Measurements from ENCODE around the gene ARMC5. TPM values are rescaled to one million over a fixed set of nuclear protein-coding genes. Genes with fewer than 3 reads are reported as not detected.
"Not testable (repeated sequence)": the region's sequence is repeated elsewhere in the genome, so short reads cannot be mapped to it uniquely, and the experiment has no call there.

ARMC5 gene
- total RNA-seq, 1 experiment from 2014 or later, result 7.6 TPM

DNA sequence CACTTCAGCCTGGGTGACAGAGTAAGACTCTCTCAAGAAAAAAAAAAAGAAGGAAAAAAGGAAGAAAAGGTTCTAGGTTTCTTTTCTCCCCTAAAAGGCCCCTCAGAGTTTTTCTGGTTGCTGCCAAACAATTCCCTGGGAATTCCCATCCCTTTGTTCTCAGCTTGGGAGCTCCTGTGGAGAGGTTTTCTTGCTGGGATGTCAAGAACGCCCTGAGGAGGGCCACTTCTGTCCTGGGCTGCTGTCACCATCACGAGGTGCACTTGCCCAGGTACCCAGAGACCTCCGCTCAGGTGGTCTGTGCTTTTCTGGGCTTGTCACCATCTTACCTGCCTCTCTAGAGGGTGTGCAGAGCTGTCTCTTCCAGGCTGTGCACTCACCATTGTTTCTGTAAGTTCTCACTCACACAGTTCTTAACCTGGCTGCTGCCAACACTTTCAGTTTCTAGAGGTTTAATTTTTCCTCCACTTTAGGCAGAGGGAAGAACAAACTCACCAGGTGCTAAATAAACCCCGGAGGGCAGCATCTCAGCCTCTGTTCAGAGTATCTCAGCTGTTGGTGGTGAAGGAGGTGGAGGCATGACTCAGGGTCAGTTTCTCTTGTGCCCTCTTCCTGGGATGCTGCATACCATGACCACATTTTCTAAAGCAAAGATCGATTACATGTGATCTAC is 28.8 kb upstream of the ARMC5 start:
- in situ Hi-C loops (cut with HindIII; ENCODE audit: low sequenced_read_pairs), result no loop called here
- DNase-seq (ENCODE audit: low spot score), result peak; percentile 11

- no peak for DNase-seq (ENCODE audit: low spot score)
- in situ Hi-C loops (cut with HindIII; ENCODE audit: low sequenced_read_pairs), result no loop called here
Observed at GRCh38 chr16:31435341-31436220, 23.7 kb upstream of the ARMC5 start.

- no peak for DNase-seq (ENCODE audit: low spot score)
- in situ Hi-C loops (cut with HindIII; ENCODE audit: low sequenced_read_pairs), result no loop called here
Observed at GRCh38 chr16:31436221-31437045, 22.9 kb upstream of the ARMC5 start.

GRCh38 chr16:31438414-31438813 is 20.9 kb upstream of the ARMC5 start:
- in situ Hi-C loops (cut with HindIII; ENCODE audit: low sequenced_read_pairs), result no loop called here
- DNase-seq (ENCODE audit: low spot score), result peak; percentile 83

- DNase-seq (ENCODE audit: low spot score); in situ Hi-C loops (cut with HindIII; ENCODE audit: low sequenced_read_pairs): not testable (repeated sequence)
Observed at GRCh38 chr16:31439023-31439422, 20.3 kb upstream of the ARMC5 start.

DNA sequence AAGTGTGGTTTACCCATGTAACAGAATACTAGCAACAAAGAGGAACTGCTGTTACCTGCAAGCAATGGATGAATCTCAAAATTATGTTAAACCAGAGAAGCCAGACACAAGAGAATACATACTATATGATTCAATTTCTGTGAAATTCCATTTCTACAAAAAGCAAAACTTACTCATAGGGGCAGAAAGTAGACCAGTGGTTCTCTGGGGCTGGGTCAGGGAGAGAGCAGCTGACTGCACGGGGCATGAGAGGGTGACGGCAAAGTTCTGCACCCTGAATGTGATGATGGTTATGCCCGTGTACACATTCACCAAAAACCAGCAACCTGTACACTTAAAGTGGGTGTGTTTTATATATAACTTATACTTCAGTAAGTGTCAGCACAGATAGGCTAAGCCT is 19.8 kb upstream of the ARMC5 start:
- no peak for DNase-seq (ENCODE audit: low spot score)
- in situ Hi-C loops (cut with HindIII; ENCODE audit: low sequenced_read_pairs), result no loop called here

- in situ Hi-C loops (cut with HindIII; ENCODE audit: low sequenced_read_pairs), result no loop called here
Observed at GRCh38 chr16:31440516-31441184, 18.7 kb upstream of the ARMC5 start.

DNA sequence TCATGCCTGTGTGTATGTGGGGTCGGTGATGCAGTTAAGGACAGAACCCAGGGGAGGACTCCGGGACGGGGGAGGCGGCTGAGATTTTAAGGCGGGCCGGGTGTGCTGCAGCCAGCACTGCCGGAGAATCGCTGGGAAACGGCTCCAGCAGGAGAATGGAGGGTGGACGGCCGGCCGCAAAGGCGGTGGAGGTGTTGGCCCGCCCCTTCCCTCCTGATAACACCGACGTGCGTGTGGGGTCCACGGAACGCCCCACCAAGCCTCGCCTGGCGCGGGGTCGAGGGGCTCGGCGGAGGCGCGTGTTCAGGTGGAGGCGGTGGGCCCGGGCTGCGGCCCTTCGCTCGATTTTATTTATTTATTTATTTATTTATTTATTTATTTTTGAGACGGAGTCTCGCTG is 17.3 kb upstream of the ARMC5 start:
- in situ Hi-C loops (cut with HindIII; ENCODE audit: low sequenced_read_pairs), result no loop called here
- no peak for DNase-seq (ENCODE audit: low spot score)

More at GRCh38 chr16:31440516-31441184, 18.7 kb upstream of the ARMC5 start:
- DNase-seq (ENCODE audit: low spot score), result peak; percentile 31

DNA sequence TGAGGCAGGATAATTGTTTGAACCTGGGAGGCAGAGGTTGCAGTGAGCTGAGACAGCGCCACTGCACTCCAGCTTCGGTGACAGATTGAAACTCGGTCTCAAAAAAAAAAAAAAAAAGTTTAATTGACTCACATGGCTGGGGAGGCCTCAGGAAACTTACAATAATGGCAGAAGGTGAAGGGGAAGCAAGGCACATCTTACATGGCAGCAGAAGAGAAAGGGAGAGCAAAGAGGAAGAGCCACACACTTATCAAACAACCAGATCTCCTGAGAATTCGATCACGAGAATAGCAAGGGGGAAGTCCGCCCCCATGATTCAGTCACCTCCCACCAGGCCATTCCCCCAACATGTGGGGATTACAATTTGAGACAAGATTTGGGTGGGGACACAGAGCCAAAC is 13.4 kb upstream of the ARMC5 start:
- DNase-seq (ENCODE audit: low spot score); in situ Hi-C loops (cut with HindIII; ENCODE audit: low sequenced_read_pairs): not testable (repeated sequence)

DNA sequence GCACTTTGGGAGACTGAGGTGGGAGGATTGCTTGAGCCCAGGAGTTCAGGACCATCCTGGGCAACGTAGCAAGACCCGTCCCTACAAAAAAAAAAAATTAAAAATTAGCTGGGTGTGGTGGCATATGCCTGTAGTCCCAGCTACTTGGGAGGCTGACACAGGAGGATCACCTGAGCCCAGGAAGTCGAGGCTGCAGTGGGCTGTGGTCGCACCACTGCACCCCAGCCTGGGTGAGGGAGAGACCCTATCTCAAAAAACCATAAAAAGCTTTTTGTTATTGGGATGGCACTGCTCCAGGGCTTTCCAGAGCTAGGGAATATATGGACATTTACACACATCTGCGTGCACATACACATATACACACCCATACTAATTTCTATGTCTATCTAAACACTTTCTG is 8.1 kb upstream of the ARMC5 start:
- in situ Hi-C loops (cut with HindIII; ENCODE audit: low sequenced_read_pairs), result no loop called here
- no peak for DNase-seq (ENCODE audit: low spot score)

DNA sequence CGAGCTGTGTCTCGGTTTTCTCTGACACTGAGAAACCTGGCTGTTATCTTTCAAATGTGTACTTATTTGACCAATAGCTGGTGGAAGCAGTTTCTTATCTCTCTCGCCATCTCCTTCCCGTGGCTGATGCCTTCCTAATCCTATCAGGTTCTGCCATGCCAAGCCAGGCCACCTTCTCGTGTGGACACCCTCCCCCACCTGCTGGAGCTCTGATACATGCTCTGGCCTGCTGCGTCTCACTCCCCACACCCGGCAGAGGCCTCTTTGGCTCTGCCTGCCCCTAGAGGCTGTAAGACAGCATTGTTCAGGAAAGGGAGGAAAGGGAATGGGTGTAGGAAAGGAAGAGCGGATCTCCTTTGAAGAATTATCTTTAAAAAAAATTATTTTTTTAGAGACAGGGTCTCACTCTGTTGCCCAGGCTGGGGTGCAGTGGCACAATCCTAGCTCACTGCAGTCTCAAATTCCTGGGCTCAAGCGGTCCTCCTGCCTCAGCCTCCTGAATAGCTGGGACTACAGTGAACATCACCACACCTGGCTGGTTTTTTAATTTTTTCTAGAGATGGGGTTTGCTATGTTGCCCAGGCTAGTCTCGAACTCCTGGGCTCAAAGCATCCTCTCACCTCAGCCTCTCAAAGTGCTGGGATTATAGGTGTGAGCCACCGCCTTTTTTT is 7.5 kb upstream of the ARMC5 start:
- in situ Hi-C loops (cut with HindIII; ENCODE audit: low sequenced_read_pairs), result no loop called here
- peak; percentile 85 for DNase-seq (ENCODE audit: low spot score)

- in situ Hi-C loops (cut with HindIII; ENCODE audit: low sequenced_read_pairs), result no loop called here
- no peak for DNase-seq (ENCODE audit: low spot score)
Observed at GRCh38 chr16:31452631-31453106, 6.6 kb upstream of the ARMC5 start.

DNA sequence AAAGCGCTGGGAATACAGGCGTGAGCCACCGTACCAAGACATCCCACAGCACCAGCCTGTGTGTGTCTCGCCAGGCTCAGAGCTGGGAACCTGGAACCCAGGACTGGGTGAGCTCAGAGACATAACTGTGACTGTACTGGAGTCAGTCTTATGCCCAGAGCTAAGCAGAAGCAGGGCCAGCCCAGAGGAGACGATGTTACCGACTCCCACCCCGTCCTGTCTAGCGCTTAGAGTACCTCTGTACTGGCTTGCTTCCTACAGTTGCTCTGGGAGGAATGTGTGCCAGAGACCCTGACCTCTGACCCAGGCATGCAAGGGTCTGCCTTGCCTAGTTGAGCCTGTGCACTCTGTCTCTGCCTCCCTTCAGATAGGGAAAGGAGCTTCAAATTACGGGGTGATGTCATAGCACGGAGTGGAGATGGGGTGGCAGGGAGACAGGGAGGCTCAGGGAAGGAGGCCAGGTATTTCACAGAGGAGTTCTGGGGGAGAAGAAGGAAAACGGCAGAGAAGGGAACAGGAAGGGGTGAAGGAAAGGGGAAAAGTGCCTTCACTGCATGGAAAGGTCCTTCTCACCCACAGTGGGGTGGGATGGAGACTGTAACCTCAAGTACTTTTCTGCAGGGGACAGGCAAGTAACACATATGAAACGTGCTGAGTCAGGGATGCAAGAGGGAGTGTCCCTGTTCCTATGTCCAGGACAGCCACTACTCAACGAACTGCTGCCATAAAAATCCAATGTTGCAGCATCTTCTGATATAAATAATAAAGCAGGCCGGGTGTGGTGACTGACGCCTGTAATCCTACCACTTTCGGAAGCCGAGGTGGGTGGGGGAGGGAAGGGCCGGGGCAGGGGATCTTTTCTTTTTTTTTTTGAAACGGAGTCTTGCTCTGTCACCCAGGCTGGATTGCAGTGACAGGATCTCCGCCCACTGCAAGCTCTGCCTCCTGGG is 5.8 kb upstream of the ARMC5 start:
- in situ Hi-C loops (cut with HindIII; ENCODE audit: low sequenced_read_pairs), result no loop called here
- DNase-seq (ENCODE audit: low spot score), result no peak

- in situ Hi-C loops (cut with HindIII; ENCODE audit: low sequenced_read_pairs), result no loop called here
- DNase-seq (ENCODE audit: low spot score), result no peak
Observed at GRCh38 chr16:31455601-31456314, 3.5 kb upstream of the ARMC5 start.

DNA sequence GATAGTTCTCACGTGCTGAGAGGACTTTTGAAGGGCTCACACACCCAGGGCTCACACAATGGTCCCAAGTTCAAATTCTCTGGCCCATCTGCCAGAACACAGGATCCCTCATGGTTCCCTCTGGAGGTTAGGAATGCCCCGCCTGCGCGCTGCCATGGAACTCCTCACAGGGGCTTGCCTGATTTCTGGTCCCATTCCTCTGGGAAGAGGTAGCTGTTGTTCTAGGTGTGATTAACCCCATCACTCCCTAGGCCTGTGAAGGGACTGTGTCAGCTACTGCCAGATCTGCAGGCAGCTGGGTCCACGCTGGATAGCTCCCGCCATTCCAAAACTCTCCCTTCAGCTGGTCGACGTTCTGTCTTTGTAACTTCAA is 2.3 kb upstream of the ARMC5 start:
- no peak for DNase-seq (ENCODE audit: low spot score)
- in situ Hi-C loops (cut with HindIII; ENCODE audit: low sequenced_read_pairs), result no loop called here

DNA sequence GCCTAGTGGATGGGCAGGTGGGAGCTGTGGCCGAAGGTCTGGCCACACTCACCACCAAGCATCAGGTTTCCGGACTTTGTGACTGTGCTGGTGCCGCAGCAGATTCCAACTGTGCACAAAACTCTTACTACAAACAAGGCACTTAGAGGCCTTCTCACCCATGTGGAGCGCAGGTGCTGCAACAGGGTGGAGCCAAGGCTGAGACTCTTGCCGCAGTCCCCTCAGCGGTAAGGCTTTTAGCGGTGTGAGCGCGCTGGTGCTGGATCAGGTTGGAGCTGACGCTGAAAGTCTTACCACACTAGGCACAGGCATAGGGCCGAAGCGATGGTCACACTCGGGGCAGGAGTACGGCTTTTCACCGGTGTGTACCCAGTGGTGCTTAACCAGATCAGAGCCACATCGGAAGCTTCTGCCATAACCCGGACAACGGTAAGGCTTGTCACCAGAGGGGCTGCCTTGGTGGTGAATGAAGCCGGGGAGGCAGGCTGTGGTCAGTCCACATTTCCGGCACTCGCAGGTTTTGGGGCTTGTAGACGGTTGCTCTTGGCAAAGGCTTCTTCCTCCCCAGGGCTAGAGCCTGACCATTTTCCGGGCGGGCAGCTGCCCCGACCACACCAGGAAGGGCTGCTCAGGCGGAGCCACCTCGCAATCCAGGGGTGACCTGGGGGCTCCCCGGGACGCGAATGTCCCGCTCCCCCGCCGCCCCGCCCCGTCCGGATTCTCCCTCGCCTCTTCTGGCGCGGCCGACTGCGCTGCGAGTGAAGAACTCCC is 1.0 kb upstream of the ARMC5 start:
- in situ Hi-C loops (cut with HindIII; ENCODE audit: low sequenced_read_pairs), result no loop called here
- peak; percentile 39 for DNase-seq (ENCODE audit: low spot score)

All from G401 (cell line).